ENCODE results near the gene CFAP46.

The CFAP46 gene

DNA sequence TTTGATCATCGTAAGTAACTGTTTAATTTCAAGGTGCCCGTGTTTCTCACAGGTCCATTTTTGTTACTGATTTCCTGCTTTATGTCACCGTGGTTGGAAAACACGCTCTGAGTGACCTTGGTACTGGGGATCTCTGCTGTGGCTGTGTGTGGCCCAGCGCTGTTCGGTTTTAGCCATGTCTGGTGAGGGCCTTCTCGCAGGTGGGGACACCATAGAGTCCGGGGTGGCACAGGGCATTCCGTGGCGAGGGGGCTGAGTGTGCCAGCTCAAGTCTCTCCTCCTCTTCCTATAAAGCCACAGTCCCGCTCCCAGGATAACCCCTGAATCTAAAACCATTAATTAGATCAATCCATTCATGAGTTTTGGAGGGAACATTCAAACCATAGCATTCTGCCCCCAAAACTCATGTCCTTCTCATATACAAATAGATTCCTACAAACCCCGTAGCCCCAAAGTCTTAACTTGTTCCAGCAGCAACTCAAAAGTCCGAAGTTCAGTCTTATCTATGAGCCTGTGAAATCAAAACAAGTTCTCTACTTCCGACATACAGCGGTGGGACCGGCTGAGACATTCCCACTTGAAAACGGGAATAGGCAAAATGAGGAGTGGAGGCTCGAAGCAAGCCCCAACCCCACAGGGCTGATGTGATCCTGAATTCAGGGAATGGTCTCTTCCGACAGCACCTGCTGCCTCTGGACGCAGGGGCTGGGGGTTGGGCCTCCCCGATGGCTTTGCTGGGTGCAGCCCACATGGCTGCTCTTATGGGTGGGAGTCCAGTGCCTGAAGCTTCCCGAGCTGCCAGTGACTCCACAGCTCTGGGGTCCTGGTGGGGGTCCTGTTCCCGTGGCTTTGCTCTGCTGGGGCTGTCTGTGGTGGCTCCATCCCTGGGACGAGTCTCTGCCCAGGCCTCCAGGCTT is 101.4 kb downstream of the CFAP46 start:
- Mint-ChIP-seq H3K9me3 (peaks cover 16% of the 10 kb centered on the region), H3K36me3 (ENCODE audit: low read depth) (no peaks in the 10 kb centered on the region), H3K4me3 (no peak overlapping the region), H3K27me3 (no peaks in the 10 kb centered on the region), H3K27ac (no peak overlapping the region), H3K4me1 (no peaks in the 10 kb centered on the region)
- DNase-seq, result no peak
- ATAC-seq, result no peak

- ATAC-seq, result no peak
- H3K4me3 Mint-ChIP-seq, result no peak overlapping the region
- peaks cover 16% of the 10 kb centered on the region for H3K9me3 Mint-ChIP-seq
- DNase-seq, result no peak
- no peaks in the 10 kb centered on the region for H3K4me1 Mint-ChIP-seq
- no peaks in the 10 kb centered on the region for H3K27me3 Mint-ChIP-seq
- H3K27ac Mint-ChIP-seq, result no peak overlapping the region
- no peaks in the 10 kb centered on the region for H3K36me3 Mint-ChIP-seq (ENCODE audit: low read depth)
These were observed 103.3 kb downstream of the CFAP46 start for GRCh38 chr10:132839061-132839460.

DNA sequence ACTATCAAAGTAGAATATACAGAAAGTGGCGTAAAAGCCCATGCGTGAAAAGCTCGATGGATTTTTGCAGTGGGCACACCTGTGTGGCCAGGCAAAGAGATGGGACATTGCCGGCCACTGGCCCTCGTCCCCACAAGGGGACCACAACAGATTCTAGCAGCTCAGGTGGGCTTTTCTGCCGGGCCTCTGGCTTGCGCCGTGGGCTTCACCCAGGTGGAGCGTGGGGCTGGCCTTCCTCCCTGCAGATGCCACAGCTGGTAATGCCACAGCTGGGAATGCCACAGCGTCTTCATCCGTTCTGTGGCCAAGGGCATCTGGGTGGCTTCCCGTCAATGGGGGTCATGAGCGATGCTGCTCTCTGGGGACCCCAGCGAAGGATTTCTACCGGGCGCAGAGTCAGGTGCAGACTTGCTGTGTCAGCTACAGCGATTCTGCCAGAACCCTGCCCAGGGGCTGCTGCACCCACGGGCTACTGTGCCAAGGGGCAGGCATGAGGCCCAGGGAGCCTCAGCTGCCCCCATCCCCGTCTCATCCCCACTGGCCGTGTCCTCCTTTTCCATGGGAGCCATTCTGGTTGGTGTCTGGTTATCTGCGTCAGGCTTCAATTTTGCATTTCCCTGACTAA is 103.9 kb downstream of the CFAP46 start:
- H3K4me1 Mint-ChIP-seq, result no peaks in the 10 kb centered on the region
- H3K9me3 Mint-ChIP-seq, result peaks cover 16% of the 10 kb centered on the region
- no peak overlapping the region for H3K27ac Mint-ChIP-seq
- H3K36me3 Mint-ChIP-seq (ENCODE audit: low read depth), result no peaks in the 10 kb centered on the region
- H3K4me3 Mint-ChIP-seq, result no peak overlapping the region
- H3K27me3 Mint-ChIP-seq, result no peaks in the 10 kb centered on the region
- no peak for ATAC-seq
- no peak for DNase-seq

- Mint-ChIP-seq H3K36me3 (ENCODE audit: low read depth) (no peaks in the 10 kb centered on the region), H3K27ac (no peak overlapping the region), H3K4me1 (no peaks in the 10 kb centered on the region), H3K9me3 (peaks cover 16% of the 10 kb centered on the region), H3K27me3 (no peaks in the 10 kb centered on the region), H3K4me3 (no peak overlapping the region)
- no peak for DNase-seq
- ATAC-seq, result no peak
These were observed 104.5 kb downstream of the CFAP46 start for GRCh38 chr10:132837905-132838304.

DNA sequence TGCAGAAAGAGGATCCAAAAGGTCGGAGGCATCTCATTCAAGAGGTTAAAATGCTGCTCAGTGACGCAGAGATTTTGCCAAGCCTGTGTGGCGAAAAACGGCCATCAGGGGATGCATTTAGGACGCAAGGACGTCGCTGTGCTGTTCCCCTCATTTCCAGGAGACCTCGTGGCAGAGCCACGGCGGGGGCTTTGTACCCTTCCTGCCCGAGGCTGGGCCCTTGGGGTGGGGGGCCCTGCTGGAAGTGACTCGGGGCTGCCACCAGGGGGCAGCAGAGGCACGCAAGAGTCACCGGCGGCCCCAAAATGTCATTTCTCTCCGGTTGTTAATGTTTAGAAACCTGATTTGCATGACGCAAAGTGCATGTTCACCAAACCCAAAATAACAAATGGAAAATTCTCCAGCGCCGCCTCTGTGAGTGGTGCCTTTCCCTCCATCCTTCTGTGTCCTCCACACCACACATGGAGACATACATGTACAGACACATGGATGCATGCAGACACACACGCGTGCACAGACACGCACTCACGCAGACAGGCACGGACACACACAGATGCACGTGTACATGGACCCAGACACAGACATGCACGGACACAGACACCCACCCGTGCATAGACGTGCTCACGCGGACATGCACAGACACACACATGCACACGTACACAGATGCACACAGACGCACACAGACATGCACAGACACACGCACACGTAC is 105.4 kb downstream of the CFAP46 start:
- Mint-ChIP-seq H3K9me3 (peaks cover 7% of the 10 kb centered on the region), H3K36me3 (ENCODE audit: low read depth) (no peaks in the 10 kb centered on the region), H3K27ac (no peak overlapping the region), H3K4me3 (no peak overlapping the region), H3K4me1 (no peaks in the 10 kb centered on the region), H3K27me3 (no peaks in the 10 kb centered on the region)
- ATAC-seq, result no peak
- peak; percentile 55 for DNase-seq

DNA sequence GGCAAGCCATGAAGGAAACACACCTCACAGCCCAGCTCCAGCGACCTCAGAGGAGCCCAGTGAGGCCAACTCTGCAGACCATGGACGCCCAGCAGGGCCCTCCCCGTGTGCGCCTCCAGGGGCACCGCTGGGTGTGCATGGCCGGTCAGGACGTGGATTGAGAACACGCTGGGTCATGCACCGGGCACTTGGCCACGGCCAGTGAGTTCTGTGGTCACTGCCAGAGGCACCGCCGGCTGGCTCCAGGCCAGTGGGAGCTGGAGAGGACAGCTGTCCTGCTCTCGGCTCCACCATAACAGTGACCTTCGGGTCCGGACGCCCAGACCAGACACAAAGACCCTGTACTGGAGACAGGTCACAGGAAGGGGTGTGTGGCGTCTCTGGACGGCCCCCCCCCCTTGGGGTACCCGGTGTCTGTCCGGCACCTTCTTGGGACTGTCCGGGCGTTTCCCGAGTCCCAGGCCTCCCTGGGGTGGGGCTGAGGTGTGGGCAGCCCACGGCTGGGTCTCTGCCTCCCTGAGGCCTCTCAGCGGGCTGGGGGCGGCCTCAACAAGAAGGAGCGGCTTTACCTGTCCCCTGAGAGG is 106.0 kb downstream of the CFAP46 start:
- Mint-ChIP-seq H3K4me1 (no peaks in the 10 kb centered on the region), H3K4me3 (no peak overlapping the region), H3K9me3 (peaks cover 4% of the 10 kb centered on the region), H3K27ac (no peak overlapping the region), H3K36me3 (ENCODE audit: low read depth) (no peaks in the 10 kb centered on the region), H3K27me3 (no peaks in the 10 kb centered on the region)
- ATAC-seq (no peak), DNase-seq (no peak)

DNA sequence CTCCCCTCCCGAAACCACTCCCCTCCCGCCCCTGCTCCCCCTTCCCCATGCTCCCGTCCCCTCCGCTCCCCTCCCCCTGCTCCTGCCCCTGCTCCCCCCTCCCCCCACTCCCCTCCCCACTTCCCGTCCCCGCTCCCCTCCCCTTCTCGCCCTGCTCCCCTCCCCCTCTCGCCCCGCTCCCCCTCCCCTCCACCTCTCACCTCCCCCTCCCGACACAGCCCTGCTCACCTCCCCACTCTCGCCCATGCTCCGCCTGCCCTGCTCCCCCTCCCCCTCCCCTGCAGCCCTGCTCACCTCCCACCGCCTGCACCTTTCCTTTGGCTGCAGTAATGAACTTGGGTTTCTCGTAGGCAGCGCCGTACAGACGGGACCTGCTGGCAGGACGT is 106.5 kb downstream of the CFAP46 start:
- DNase-seq (no peak), ATAC-seq (no peak)
- H3K4me3 Mint-ChIP-seq, result no peak overlapping the region
- H3K4me1 Mint-ChIP-seq, result no peaks in the 10 kb centered on the region
- peaks cover 4% of the 10 kb centered on the region for H3K9me3 Mint-ChIP-seq
- H3K27ac Mint-ChIP-seq, result no peak overlapping the region
- no peaks in the 10 kb centered on the region for H3K36me3 Mint-ChIP-seq (ENCODE audit: low read depth)
- H3K27me3 Mint-ChIP-seq, result no peaks in the 10 kb centered on the region

- no peak for DNase-seq
These were observed 107.2 kb downstream of the CFAP46 start for GRCh38 chr10:132834891-132835847.

DNA sequence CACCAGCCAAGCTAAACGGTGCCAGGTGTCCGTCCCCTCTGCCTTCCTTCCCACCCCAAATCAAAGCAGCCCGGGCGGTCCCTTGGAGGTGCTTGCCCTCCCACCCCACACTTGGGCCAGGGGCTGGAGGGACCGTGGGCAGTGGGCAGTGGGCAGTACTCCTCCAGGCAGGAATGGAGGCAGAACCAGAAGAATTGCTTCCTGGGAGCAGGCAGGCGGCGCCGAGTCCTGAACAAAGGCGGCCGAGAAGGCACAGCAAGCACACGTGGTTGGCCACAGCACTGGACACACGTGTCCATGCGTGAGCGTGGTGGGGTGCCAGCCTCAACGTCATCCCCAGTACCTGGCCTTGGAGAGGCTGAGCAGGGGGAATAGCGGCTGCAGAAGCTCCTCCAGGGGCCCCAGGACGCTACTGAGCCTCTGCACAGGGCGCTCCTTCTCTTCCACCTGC is 108.0 kb downstream of the CFAP46 start:
- Mint-ChIP-seq H3K36me3 (ENCODE audit: low read depth) (no peaks in the 10 kb centered on the region), H3K4me1 (no peaks in the 10 kb centered on the region), H3K27ac (no peak overlapping the region), H3K9me3 (peaks cover 4% of the 10 kb centered on the region), H3K27me3 (no peaks in the 10 kb centered on the region), H3K4me3 (no peak overlapping the region)
- ATAC-seq (no peak), DNase-seq (no peak)

More at GRCh38 chr10:132834891-132835847, 107.2 kb downstream of the CFAP46 start:
- Mint-ChIP-seq H3K4me1 (no peaks in the 10 kb centered on the region), H3K36me3 (ENCODE audit: low read depth) (no peaks in the 10 kb centered on the region), H3K4me3 (no peak overlapping the region), H3K27me3 (no peaks in the 10 kb centered on the region), H3K27ac (no peak overlapping the region), H3K9me3 (peaks cover 4% of the 10 kb centered on the region)
- no peak for ATAC-seq

GRCh38 chr10:132833421-132834111 is 108.8 kb downstream of the CFAP46 start:
- H3K36me3 Mint-ChIP-seq (ENCODE audit: low read depth), result no peaks in the 10 kb centered on the region
- peaks cover 4% of the 10 kb centered on the region for H3K9me3 Mint-ChIP-seq
- no peaks in the 10 kb centered on the region for H3K4me1 Mint-ChIP-seq
- H3K4me3 Mint-ChIP-seq, result no peak overlapping the region
- ATAC-seq (no peak), DNase-seq (no peak)
- H3K27me3 Mint-ChIP-seq, result no peaks in the 10 kb centered on the region
- H3K27ac Mint-ChIP-seq, result no peak overlapping the region

GRCh38 chr10:132832186-132832969 is 110.0 kb downstream of the CFAP46 start:
- H3K4me3 Mint-ChIP-seq, result no peak overlapping the region
- H3K27ac Mint-ChIP-seq, result no peak overlapping the region
- H3K9me3 Mint-ChIP-seq, result peaks cover 2% of the 10 kb centered on the region
- no peak for DNase-seq
- no peaks in the 10 kb centered on the region for H3K27me3 Mint-ChIP-seq
- peaks cover 3% of the 10 kb centered on the region for H3K36me3 Mint-ChIP-seq (ENCODE audit: low read depth)
- no peaks in the 10 kb centered on the region for H3K4me1 Mint-ChIP-seq
- ATAC-seq, result no peak

DNA sequence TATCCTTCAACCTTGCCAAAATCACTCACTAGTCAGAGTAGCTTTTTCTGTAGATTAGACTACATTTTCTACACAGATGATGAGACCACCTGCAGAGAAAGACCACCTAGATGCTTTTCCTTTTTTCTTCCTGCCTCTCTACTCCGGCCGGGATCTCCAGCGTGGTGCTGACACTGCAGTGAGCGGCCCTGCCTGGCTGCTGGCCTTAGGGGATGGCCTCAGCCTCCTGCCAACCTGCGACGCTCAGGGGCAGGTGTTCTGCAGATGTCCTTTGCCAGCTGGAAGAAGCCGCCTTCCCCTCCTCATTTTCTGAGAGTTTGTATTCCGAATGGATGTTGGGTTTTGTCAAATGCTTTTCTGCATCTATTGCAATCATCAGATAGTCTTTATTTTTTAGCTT is 113.0 kb downstream of the CFAP46 start:
- DNase-seq, result no peak

GRCh38 chr10:132828681-132829080 is 113.7 kb downstream of the CFAP46 start:
- DNase-seq, result no peak
- H3K4me3 Mint-ChIP-seq, result no peak overlapping the region
- no peak for ATAC-seq
- peaks cover 5% of the 10 kb centered on the region for H3K36me3 Mint-ChIP-seq (ENCODE audit: low read depth)
- H3K27ac Mint-ChIP-seq, result no peak overlapping the region
- no peaks in the 10 kb centered on the region for H3K27me3 Mint-ChIP-seq
- H3K4me1 Mint-ChIP-seq, result peaks cover 2% of the 10 kb centered on the region
- H3K9me3 Mint-ChIP-seq, result no peaks in the 10 kb centered on the region

More for the DNA sequence above, 113.0 kb downstream of the CFAP46 start:
- Mint-ChIP-seq H3K27me3 (no peaks in the 10 kb centered on the region), H3K27ac (no peak overlapping the region), H3K4me3 (no peak overlapping the region), H3K9me3 (no peaks in the 10 kb centered on the region), H3K36me3 (ENCODE audit: low read depth) (peaks cover 5% of the 10 kb centered on the region), H3K4me1 (peaks cover 2% of the 10 kb centered on the region)
- ATAC-seq, result no peak
